Activated B cell treated with CpG ODN at 0.5 μM for 24 hours (primary cell): ENCODE data around the gene TYW3. TPM values are rescaled to one million over a fixed set of nuclear protein-coding genes. Genes with fewer than 3 reads are reported as not detected.

ENCODE experiments used
- ATAC-seq: fragments of 200-7000 bp; cut with Tn5 transposase; one replicate; pipeline ENCODE4 v1.10.0; 2021; ENCODE audit warnings: low read depth, mild to moderate bottlenecking, moderate library complexity
- CTCF ChIA-PET: fragments of 350-600 bp; sonication (Branson Sonifier 250); formaldehyde crosslinking; loops from one replicate; lab custom pipeline; 2021; ENCODE audit warnings: antibody characterized with exemption; lab: Charles Lee
- POLR2A ChIA-PET: fragments of 350-600 bp; sonication (Branson Sonifier 250); formaldehyde crosslinking; loops from one replicate; lab custom pipeline; 2021; ENCODE audit warnings: antibody characterized with exemption; lab: Charles Lee
- DNase-seq: peaks from one replicate; pipeline ENCODE4 v3.0.0; 2022
- H3K27ac Mint-ChIP-seq: one replicate; pipeline ENCODE4 v1.8.0; 2020; ENCODE audit warnings: mixed read lengths
- H3K27me3 Mint-ChIP-seq: one replicate; pipeline ENCODE4 v1.8.0; 2021; ENCODE audit warnings: mixed read lengths
- H3K36me3 Mint-ChIP-seq: one replicate; pipeline ENCODE4 v1.8.0; 2021; ENCODE audit warnings: low read depth, mixed read lengths
- H3K4me1 Mint-ChIP-seq: one replicate; pipeline ENCODE4 v1.8.0; 2021; ENCODE audit warnings: mixed read lengths
- H3K4me3 Mint-ChIP-seq: one replicate; pipeline ENCODE4 v1.8.0; 2020; ENCODE audit warnings: mild to moderate bottlenecking, mixed read lengths
- H3K9me3 Mint-ChIP-seq: one replicate; pipeline ENCODE4 v1.8.0; 2020; ENCODE audit warnings: mixed read lengths
- intact Hi-C: fragments of 100-400 bp; cut with micrococcal nuclease; formaldehyde crosslinking; loops from one replicate; pipeline ENCODE4 v1.15.1; 2024
- total RNA-seq: library from RNA; stranded (reverse); gene quantifications from 2 replicates; pipeline ENCODE4 v1.2.3, GENCODE V29; 2022
- TF ChIP-seq, protein P1 (sequence below): fragments of 200-600 bp; IDR thresholded peaks from one replicate; pipeline ENCODE4 v1.8.0; 2022; ENCODE audit warnings: antibody characterized with exemption, mild to moderate bottlenecking

Gene TYW3
- total RNA-seq, 1 donor from 2014 or later = 32.6 TPM

DNA sequence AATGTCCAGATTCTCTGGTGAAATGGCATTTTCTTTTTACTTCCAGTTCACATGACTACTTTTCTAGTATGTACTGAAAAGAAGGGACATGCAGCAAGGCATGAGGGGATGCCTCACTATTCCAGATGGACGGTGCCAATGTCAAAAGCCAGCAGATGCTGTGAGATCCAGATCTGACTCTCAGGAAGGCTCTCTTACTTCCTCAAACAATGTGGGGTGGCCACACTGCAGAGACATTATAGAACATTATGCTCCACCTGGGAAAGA lies 17.8 kb upstream of the TYW3 start:
- H3K36me3 Mint-ChIP-seq = peaks cover 39% of the 10 kb centered on the region
- CTCF ChIA-PET = no interaction called here
- intact Hi-C loops = no loop called here
- no peaks in the 10 kb centered on the region for H3K9me3 Mint-ChIP-seq
- H3K4me1 Mint-ChIP-seq = no peaks in the 10 kb centered on the region
- no peaks in the 10 kb centered on the region for H3K27me3 Mint-ChIP-seq
- no peak overlapping the region for H3K4me3 Mint-ChIP-seq
- no peak overlapping the region for H3K27ac Mint-ChIP-seq
- TF ChIP-seq, protein P1, sequence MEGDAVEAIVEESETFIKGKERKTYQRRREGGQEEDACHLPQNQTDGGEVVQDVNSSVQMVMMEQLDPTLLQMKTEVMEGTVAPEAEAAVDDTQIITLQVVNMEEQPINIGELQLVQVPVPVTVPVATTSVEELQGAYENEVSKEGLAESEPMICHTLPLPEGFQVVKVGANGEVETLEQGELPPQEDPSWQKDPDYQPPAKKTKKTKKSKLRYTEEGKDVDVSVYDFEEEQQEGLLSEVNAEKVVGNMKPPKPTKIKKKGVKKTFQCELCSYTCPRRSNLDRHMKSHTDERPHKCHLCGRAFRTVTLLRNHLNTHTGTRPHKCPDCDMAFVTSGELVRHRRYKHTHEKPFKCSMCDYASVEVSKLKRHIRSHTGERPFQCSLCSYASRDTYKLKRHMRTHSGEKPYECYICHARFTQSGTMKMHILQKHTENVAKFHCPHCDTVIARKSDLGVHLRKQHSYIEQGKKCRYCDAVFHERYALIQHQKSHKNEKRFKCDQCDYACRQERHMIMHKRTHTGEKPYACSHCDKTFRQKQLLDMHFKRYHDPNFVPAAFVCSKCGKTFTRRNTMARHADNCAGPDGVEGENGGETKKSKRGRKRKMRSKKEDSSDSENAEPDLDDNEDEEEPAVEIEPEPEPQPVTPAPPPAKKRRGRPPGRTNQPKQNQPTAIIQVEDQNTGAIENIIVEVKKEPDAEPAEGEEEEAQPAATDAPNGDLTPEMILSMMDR = no peak
- no peak for DNase-seq
- ATAC-seq = no peak
- POLR2A ChIA-PET = no interaction called here

DNA sequence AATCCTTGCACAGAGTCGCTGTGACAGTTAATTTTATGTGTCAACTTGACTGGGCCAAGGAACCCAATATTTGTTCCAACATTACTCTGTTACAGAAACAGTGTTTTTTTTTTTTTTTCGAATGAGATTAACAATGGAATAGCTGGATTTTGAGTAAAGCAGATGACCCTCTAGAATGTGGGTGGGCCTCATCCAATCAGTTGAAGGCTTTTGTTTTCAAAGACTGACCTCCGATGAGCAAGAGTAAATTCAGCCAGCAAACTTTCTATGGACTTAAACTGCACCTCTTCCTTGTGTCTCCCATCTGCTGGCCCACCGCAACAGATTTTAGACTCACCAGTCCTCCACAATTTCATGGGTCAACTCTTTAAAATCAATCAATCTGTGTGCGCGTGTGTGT lies 17.1 kb upstream of the TYW3 start:
- H3K4me1 Mint-ChIP-seq = no peaks in the 10 kb centered on the region
- intact Hi-C loops = no loop called here
- DNase-seq (no peak), ATAC-seq (no peak)
- ChIA-PET POLR2A (no interaction called here), CTCF (no interaction called here)
- no peak overlapping the region for H3K4me3 Mint-ChIP-seq
- TF ChIP-seq, protein P1 = no peak
- H3K36me3 Mint-ChIP-seq = peaks cover 40% of the 10 kb centered on the region
- no peak overlapping the region for H3K27ac Mint-ChIP-seq
- H3K9me3 Mint-ChIP-seq = no peaks in the 10 kb centered on the region
- no peaks in the 10 kb centered on the region for H3K27me3 Mint-ChIP-seq

- TF ChIP-seq, protein P1 = no peak
- CTCF ChIA-PET = no interaction called here
- no peak for ATAC-seq
These were observed 16.1 kb upstream of the TYW3 start for GRCh38 chr1:74716822-74717221.

DNA sequence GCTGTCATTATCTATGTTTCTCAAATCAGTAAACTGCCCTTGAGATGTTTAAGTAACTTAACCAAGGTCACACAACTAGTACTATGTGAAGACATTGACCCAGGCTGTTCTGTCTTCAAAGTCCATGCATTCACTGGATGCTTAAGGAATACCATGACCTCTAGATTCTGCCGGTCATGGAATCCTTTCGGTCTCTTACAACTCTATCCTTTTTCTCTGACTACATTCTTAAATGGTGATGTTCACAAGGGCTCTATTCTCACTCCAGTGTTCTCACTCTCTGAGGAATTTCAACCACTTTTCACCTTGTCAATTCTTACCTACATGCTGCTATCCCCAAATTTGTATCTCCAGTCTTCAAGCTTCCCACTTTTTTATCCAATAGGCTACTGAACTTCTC lies 15.3 kb upstream of the TYW3 start:
- no peak overlapping the region for H3K4me3 Mint-ChIP-seq

More at GRCh38 chr1:74716822-74717221, 16.1 kb upstream of the TYW3 start:
- H3K27ac Mint-ChIP-seq = no peak overlapping the region
- no peaks in the 10 kb centered on the region for H3K27me3 Mint-ChIP-seq
- peaks cover 40% of the 10 kb centered on the region for H3K36me3 Mint-ChIP-seq
- DNase-seq = no peak
- intact Hi-C loops = no loop called here
- POLR2A ChIA-PET = no interaction called here
- H3K4me3 Mint-ChIP-seq = no peak overlapping the region
- no peaks in the 10 kb centered on the region for H3K4me1 Mint-ChIP-seq
- H3K9me3 Mint-ChIP-seq = no peaks in the 10 kb centered on the region

GRCh38 chr1:74726063-74726462 lies 6.9 kb upstream of the TYW3 start:
- no peak overlapping the region for H3K27ac Mint-ChIP-seq
- intact Hi-C loops = no loop called here
- TF ChIP-seq, protein P1 = no peak
- POLR2A ChIA-PET = no interaction called here
- peaks cover 5% of the 10 kb centered on the region for H3K9me3 Mint-ChIP-seq
- DNase-seq (no peak), ATAC-seq (no peak)
- peaks cover 7% of the 10 kb centered on the region for H3K4me1 Mint-ChIP-seq
- H3K27me3 Mint-ChIP-seq = no peaks in the 10 kb centered on the region
- H3K36me3 Mint-ChIP-seq = peaks cover 66% of the 10 kb centered on the region
- no peak overlapping the region for H3K4me3 Mint-ChIP-seq
- CTCF ChIA-PET = no interaction called here

More for the DNA sequence above, 15.3 kb upstream of the TYW3 start:
- TF ChIP-seq, protein P1 = no peak
- DNase-seq = no peak
- Mint-ChIP-seq H3K36me3 (peaks cover 40% of the 10 kb centered on the region), H3K9me3 (no peaks in the 10 kb centered on the region), H3K27ac (no peak overlapping the region), H3K27me3 (no peaks in the 10 kb centered on the region), H3K4me1 (no peaks in the 10 kb centered on the region)
- CTCF ChIA-PET = interaction anchor here (1.1 kb wide), 1 partner anchor 27 kb away, joined by 3 read pairs; no protein-coding TSS in a partner anchor
- POLR2A ChIA-PET = no interaction called here
- intact Hi-C loops = no loop called here
- ATAC-seq = no peak
